LoVo (cell line): ENCODE data around the gene FCN1.

Source experiments
- DNase-seq: peaks from one replicate; pipeline ENCODE4 v3.0.0-alpha.2; 2016; ENCODE audit warnings: low spot score

Gene FCN1

DNA sequence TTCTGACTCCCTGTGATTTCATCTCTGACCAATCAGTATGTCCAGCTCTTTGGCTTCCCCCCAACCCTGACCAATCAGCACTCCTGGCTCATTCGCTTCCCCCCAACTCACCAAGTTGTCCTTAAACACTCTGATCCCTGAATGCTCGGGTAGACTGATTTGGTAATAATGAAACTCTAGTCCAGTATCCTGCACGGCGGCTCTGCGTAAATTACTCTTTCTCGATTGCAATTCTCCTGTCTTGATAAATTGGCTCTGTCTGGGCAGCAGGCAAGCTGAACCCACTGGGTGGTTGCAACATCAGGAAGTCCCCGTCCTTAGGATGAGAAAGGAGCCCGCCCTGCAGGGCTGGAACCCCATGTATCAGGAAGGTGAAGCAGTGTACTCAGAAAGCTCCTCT lies 26.7 kb downstream of the FCN1 start:
- no peak for DNase-seq

DNA sequence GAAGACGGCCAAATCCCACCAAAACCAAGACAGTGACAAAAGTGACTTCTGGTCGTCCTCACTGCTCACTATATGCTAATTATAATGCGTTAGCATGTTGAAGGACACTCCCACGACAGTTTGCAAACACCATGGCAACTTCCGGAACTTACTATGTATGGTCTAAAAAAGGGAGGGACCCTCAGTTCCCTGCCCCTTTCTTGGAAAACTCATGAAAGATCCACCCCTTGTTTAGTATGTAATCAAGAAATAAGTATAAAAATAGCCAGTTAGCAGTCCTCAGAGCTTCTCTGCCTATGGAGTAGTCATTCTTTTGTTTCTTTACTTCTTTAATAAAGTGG lies 27.6 kb downstream of the FCN1 start:
- no peak for DNase-seq

DNA sequence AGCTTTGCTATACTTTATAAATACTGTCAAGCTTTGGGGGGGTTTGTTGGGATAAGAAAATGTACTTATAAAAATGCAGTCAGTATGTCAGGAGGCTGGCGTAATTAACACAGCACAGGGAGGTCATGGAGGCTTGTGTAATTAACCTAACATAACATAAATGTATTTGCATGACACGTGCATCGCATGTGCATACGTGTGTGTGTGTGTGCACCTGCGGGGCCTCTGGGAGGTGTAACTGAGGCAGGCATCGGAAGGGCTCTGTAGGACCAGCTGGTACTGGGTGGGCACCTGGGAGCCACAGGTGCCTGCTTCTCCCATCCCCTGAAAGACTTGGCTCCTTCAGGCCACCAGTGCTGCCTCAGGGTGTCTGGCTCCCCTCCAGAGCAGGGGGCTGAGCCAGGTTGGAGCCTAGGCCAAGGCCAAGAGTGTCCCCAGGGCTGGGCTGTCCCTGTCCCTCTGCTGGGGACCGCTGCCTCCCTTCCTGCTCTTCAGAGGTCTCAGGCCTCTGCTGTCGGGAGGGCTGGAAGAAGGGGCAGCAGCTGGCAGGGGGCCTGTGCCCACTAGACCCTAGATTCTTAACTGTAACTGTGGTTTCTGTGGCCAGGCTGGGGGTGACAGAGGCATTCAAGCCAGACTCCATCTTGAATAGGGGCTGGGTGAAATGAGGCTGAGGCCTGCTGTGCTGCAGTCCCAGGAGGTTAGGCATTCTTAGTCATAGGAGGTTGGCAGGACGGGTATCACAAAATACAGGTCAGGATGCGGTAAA lies 28.1 kb downstream of the FCN1 start:
- no peak for DNase-seq

DNA sequence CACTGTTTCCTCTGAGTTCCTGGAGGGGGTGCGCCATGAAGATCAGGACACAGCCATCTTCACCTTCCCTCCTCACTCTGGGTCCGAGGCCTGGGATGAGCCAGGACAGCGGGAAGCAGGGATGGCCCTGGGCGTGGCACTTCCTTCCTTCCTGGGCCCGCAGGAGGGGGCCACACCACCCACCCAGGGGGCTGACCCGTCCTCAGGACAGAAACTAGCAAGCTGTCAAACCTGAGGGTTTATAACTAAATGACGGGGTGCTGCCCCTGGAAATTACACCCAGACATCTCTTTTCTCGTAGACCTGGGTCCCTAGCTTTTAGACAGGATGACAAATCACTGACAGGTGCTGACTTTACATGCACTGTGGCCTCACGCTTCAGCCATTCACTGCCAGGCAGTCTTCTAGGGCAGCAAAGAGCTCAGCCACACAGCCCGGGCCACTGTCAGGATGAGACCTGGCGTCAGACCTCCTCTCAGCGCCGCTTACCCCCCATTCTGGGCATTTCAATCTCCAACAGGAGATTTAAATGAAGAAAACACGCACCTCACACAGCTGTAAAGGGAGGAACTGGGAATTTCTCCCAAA lies 29.0 kb downstream of the FCN1 start:
- no peak for DNase-seq

DNA sequence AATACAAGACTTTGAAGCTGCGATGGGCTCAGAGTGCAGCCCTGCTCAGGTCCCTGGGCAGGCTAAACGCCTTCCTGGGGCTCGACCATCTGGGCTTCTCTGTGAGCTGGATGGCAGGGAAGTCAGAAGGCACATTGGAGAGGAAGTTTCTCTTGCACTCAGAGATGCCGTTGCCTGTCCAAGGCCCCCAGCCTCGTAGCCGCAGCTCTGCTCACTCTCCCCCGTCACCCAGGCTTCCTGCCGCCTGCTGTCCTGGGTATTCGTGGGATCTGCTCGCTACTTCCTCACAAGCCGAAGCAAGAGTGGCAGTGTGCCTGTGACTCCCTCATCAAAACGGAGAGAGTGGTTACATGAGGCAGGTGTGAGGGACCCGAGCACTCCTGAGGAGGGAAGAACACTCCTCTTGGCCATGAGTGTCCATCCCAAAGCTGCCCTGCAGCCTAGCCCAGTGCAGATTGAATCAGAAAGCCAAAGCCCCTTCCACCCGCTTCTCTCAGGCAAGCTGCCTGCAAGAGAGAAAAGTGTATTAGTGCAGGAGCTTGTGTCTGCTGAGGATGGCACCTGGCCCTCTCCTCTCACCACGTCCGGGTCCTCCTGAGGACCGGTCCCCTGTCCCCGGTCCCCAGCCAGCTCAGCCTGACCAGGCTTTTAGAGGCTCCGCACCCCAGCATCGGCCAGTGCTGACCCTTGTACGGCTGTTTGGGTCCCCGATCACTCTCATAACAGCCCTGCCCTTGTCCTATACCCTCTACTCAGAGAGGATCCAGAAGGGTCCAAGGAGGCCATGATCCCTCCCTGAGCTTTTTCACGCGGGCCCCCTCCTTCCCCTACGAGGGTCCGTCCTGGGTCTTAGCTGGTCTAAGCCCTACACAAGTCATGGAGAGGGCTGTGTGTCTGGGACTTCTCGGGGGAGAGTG lies 29.8 kb downstream of the FCN1 start:
- DNase-seq = no peak

DNA sequence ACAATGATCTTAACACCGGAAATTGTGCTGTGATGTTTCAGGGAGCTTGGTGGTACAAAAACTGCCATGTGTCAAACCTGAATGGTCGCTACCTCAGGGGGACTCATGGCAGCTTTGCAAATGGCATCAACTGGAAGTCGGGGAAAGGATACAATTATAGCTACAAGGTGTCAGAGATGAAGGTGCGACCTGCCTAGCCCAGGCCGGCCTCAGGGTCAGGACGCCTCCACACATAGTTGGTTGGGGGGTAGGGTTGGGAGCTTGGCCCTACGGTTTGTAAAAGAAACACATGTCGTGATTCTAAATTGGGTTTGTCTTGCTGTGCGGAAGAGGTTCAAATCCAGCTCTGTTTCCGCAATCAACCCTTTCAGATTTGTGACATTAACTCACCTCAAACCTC lies 30.5 kb downstream of the FCN1 start:
- DNase-seq = no peak

DNA sequence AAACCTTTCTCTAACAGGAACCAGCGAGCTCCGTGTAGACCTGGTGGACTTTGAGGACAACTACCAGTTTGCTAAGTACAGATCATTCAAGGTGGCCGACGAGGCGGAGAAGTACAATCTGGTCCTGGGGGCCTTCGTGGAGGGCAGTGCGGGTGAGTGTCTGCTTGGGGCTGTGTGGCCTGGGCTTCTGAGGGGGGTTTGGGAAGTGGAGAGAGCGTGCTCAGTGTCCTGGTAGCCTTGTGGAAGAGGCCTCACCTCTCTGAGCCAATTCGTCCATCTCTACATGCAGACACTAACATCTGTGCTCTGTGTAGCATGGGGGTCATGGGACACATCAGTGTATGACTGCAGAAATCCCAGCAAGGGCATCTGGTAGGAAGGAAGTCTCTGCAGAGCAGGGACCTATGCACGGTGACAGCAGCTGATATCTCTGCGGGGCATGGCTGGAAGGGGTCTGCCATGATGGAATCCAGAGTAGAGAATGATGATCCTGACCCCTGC lies 31.2 kb downstream of the FCN1 start:
- DNase-seq = no peak

DNA sequence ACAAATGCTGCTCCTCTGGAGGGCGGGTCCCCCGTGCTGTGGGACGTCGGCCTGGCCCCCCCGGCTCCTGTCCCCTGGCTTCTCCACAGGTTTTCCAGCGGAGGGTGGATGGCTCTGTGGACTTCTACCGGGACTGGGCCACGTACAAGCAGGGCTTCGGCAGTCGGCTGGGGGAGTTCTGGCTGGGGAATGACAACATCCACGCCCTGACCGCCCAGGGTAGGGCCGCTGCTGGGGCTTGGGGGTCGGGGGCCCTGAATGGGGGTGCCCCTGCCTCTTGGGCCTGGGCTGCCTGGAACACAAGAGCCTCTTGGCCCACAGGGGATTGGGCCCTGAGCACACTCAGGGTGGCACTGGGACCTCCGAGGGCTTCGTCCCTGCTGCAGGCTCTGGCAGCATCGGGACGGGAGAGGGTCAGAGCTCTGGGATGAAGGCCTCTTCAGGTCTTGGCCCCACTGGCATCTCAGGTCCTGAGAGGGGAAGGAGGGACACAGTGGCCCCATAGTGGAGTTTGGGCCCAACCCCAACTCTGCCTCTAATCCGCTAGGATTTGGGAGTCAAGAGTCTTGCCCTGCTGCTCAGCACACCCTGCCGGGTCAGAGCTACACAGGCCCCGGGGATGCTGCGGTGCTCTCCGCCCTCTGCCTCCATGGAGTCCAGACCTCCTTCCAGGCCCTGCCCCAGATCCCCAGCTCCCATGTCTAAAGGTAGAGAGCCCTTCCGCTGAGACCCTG lies 31.9 kb downstream of the FCN1 start:
- no peak for DNase-seq

DNA sequence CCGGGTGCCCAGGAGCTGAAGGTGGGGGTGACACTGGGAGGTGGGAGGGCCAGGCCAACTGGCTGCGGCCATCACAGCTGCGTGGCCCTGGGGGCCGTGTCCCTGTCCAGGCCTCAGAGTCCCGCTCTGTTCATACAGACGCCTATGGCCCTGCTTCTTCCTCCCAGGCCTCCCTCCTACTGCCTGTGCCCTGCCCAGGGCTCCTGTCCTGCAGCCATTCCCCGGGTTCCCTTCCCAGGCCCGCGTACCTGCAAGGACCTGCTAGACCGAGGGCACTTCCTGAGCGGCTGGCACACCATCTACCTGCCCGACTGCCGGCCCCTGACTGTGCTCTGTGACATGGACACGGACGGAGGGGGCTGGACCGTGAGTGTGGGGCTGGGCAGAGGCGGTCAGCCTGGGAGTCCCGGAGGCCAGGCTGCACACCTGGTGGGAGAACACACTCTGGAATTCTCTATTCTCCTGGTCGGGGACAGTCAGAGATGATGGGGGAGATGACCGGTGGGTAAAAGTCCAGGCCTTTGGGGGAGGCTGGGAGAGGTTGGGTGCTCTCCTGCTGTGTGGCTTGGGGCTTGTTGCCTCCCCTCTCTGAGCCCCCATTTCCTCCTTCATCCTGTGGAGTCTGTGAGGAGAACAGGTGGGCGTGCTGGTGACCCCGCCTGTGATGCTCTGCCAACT lies 32.6 kb downstream of the FCN1 start:
- no peak for DNase-seq

DNA sequence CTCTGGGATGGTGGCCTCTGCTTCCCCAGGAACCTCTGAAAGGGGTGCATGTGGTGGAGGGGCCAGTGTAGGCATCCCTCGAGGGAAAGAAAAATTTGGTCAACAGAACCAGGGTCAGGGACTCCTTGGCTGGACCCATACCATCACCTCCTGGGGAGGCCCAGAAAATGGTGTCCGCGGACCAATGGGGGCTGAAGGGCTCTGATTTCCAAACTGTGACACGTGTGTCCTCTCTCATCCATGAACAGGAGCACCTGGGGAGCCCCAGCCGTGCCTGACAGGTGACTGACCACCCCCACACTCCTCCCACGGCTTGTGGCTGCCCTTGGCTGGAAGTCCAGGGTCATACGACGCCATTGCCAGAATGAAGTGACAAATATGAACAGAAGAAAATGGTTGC lies 33.2 kb downstream of the FCN1 start:
- no peak for DNase-seq

DNA sequence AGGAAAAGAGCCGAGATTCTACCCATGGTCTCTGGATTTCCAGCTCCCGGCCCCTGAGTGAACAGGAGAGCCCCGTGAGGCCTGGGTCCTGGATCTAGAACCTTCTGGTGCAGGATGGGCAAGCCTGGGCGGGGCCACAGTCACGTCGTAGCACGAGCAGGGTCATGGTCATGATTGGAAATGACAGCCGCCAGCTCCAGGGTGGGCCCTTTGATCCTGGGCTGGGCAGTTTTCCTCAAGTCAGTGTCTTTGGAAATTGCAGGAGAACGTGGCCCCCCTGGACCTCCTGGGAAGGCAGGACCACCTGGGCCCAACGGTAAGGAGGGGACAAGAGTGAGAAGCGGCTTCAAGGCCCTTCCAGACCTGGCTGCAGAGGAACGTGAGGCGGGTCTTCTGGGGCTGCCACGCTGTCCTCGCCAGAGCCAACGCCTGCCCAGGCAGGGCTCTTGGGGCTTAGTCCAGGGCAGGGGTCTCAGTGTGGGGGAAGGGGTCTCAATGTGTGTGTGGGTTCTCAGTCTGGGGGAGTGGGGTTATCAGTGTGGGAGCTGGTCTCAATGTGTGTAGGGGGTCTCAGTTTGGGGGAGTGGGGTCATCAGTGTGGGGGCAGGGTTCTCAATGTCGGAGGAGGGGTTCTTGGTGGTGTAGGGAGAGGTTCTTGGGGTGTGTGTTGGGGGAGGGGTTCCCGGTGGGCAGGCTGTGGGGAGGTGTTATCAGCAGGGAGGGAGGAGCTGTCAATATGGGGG lies 34.5 kb downstream of the FCN1 start:
- DNase-seq = no peak

DNA sequence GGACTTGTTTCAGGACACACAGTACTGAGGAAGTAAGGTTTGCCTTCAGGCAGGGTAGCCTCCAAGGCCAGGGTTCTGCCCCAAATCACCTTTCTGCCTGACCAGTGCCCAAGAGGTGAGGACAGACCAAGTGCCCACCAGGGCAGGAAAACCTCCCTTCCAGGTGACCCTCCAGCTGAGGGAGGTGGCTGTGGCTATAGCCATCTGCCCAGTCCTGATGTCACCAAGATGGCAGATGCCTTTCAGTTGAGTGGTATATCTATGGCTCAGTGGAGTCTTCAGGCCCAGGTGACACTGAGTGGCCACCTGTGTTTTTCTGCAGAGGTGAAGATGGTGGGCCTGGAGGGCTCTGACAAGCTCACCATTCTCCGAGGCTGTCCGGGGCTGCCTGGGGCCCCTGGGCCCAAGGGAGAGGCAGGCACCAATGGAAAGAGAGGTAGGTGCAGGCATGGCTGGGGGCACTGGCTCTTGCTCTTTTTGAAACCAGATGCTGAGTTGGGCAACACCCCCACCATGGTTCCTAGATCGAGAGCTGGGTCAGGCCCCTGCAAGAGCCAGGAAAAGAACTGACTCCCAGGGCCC lies 35.4 kb downstream of the FCN1 start:
- DNase-seq = no peak

DNA sequence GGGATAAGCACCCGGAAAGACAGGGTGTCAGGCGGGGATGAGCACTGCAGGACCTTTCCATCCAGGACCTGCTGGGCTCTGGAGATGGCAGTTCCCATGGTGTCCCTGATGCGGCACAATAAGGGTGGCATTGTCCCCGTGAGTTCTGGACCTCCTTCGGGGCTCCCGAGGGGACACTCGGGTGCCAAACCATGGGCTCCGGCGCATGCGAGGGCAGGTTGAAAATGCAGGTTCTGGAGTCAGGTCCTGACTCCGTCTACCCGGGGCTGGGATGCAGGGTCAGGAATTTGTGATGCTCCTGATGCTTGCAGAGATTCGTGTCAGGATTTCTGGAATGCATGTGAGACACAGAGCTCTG lies 36.4 kb downstream of the FCN1 start:
- DNase-seq = no peak

DNA sequence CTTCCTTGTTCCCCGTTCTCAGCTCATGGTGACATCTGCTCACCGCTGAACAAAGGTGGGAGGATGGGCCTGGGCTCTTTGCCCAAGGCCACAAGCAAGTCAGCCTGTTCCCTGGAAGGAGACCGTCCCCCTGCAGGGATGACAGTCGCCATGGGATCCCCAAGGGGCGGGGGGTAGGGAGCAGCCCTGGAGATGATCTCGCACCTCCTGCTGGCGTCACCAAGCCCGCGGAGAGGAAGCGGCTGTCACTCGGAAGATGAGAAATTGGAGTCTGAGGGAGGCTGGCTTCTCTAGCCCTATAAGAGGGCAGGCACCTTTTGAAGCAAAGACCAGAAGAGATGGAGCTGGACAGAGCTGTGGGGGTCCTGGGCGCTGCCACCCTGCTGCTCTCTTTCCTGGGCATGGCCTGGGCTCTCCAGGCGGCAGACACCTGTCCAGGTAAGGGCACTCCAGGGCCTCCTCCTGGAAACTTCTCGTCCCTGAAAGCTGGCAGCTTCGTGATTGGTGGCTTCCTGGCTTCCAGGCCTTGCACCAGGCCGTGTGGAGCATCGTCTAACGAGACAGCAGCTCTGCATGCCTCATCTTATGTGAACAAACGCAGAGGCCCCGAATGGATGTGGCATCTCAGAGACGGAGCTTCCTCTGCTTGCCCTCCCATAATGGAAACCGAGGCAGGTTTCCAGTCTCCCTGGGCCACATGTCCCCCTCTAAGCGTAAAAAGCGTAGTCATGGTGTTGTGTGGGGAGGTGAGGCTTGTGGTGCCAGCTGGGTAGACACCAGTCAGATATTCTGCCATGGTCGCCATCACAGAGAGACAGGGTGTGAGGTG lies 37.0 kb downstream of the FCN1 start, which contains the start of gene FCN2:
FCN2 (plus strand) TSS at position 327 of the 829 bp plus-strand sequence; CDS start at position 339, 12 bp downstream.
- DNase-seq = no peak

DNA sequence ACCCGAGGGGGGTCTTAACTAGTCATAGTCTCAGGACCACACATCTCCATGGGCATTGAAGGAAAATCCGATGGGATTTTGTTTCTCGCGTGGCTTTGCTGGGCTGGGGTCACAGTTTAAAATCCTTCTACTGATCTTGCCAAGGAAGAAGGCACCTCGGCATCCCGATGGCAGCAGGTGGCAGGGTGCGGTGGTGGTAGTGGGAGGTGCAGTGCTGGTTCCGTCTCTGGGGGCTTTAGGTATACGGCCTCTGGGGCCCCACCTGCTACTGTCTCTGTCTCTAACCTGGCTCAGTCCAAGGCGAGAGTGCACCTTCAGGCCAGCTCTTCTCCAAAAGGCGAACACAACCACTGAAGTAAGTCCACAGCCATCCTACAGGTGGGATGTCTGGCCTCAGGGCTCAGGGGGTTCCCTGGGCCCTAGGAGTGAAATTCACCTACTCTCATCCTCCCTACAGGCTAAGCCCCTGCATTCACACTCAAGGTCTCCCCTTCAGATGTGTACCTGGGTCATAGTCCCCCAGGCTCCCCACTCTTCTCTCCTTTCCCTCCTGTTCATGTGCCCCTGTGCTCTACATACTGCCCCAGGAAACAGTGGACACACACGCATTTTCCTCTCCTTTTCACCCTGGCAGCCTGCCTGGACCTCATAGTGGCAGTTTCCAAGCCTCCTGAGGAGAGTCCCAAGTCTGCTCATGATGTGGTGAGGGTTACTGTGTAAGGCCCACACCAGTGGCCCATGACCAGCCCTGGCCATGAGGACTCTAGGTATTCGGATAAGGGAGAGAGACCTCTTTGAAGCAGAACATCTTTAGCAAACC lies 37.8 kb downstream of the FCN1 start:
- no peak for DNase-seq

DNA sequence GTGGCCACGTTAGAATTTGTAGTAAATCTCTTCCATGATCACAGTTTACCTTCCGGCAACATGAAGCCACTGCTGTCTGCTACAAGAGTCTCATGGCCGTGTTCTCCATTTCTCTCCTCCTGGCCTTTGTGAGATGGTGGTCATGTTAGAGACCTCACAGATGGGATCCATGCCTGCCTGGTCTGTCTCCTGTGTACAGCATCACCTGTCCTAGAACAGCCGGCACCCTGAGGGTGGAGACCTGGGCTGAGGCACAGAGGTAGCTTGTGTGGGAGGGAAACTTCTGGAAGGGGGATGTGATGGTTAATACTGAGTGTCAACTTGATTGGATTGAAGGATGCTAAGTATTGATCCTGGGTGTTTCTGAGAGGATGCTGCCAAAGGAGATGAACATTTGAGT lies 40.2 kb downstream of the FCN1 start:
- DNase-seq = no peak

DNA sequence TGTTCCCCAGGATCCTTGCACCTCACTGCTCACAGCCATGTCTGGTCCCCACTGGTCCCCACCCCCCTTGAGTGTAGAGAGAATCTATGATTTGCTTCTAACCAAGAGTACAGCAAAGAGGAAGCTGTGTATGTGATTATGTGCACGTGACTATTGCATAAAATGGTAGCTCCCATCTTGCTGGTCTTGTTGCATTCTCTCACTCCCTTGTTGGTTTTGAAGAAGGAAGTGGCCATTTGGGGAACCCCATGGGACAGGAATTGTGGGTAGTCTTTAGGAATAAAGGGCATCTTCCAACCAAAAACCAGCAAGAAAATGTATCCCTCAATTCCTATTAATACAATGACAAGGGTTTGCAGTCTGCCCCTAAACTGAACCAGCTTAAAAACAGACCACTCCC lies 42.3 kb downstream of the FCN1 start:
- DNase-seq = no peak

DNA sequence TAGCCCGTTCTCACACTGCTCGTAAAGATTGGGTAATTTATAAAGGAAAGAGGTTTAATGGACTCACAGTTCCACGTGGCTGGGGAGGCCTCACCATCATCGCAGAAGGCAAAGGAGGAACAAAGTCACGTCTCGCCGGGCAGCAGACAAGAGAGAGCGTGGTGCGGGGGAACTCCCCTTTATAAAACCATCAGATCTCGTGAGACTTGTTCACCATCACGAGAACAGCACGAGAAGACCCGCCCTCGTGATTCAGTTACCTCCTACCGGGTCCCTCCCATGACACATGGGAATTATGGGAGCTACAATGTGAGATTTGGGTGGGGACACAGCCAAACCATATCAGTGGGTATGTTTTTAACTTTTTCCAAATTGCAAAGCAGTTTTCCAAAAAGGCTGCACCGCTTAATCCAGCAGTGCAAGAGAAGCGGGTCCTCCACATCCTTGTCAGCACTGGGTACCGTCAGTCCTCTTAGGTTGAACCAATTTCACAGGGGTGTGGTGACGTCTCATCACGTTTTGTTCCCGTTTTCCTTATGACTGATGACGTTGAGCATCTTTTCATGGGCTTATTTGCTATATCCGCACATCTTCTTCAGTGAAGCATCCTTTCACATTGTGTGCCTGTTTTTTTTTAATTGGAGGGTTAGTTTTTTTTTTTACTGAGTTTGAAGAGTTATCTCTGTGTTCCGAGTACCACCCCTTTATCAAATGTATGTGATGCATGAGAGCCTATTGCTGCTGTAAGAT lies 45.1 kb downstream of the FCN1 start:
- no peak for DNase-seq
